T-cell (primary cell): ENCODE measurements around the gene SLC39A11. TPM values are rescaled to one million over a fixed set of nuclear protein-coding genes. Genes with fewer than 3 reads are reported as not detected.

ENCODE experiments used
- ATAC-seq, 4 experiments: fragments of 200-7000 bp in 3 of 4; fragments of 150-1000 bp in 1 of 4; cut with Tn5 transposase; replicated peaks in 1 of 4; 1 replicate in 3 of 4; 2 replicates in 1 of 4; pipeline ENCODE4 v1.10.0; 2021; ENCODE audit warnings: moderate library complexity in 3 of 4, mild to moderate bottlenecking in 2 of 4, moderate number of reproducible peaks in 1 of 4
- CTCF ChIA-PET, 2 donors: fragments of 300-600 bp; sonication (Branson Sonifier 250); formaldehyde crosslinking; loops; one replicate each; lab custom pipeline; 2022; ENCODE audit warnings: antibody characterized with exemption in 2 of 2; lab: Charles Lee
- POLR2A ChIA-PET, 2 donors: fragments of 300-600 bp; sonication (Branson Sonifier 250); formaldehyde crosslinking; loops; one replicate each; lab custom pipeline; 2022; ENCODE audit warnings: antibody characterized with exemption in 2 of 2; lab: Charles Lee
- DNase-seq, 35 experiments: peaks; one replicate each; pipeline versions ENCODE4 v3.0.0 to v3.0.0-alpha.2; 2013 to 2023
- H3K27ac ChIP-seq: one replicate; pipeline ENCODE4 v1.5.1; 2013; ENCODE audit warnings: low read length
- H3K27me3 ChIP-seq, 2 experiments: replicated peaks in 1 of 2; 1 replicate in 1 of 2; 2 replicates in 1 of 2; pipeline versions ENCODE4 v1.6.1 to v1.7.0; 2013; ENCODE audit warnings: low read length in 1 of 2, mixed read lengths in 1 of 2; ENCODE audit not compliant: control insufficient read depth in 2 of 2, insufficient read depth in 2 of 2; ENCODE audit errors: extremely low read depth in 1 of 2
- H3K36me3 ChIP-seq, 2 donors: 1 replicate in 1 of 2; 2 replicates in 1 of 2; pipeline versions ENCODE4 v1.6.1 to v1.7.0; 2013; ENCODE audit warnings: low read length in 1 of 2; ENCODE audit not compliant: control insufficient read depth in 2 of 2, insufficient read depth in 1 of 2; ENCODE audit errors: extremely low read depth in 1 of 2
- H3K4me1 ChIP-seq, 2 experiments: 1 replicate in 1 of 2; 2 replicates in 1 of 2; pipeline versions ENCODE4 v1.6.1 to v1.7.0; 2013; ENCODE audit warnings: low read length in 2 of 2, mixed read lengths in 1 of 2; ENCODE audit not compliant: insufficient read depth in 2 of 2, control insufficient read depth in 1 of 2; ENCODE audit errors: extremely low read depth in 1 of 2
- H3K4me3 ChIP-seq, 2 donors: 1 replicate in 1 of 2; 2 replicates in 1 of 2; pipeline versions ENCODE4 v1.5.1 to v1.7.0; 2013; ENCODE audit warnings: mild to moderate bottlenecking in 2 of 2, low read length in 1 of 2, moderate library complexity in 1 of 2; ENCODE audit not compliant: control insufficient read depth in 1 of 2; ENCODE audit errors: extremely low read depth in 1 of 2
- H3K9me3 ChIP-seq: 2 replicates; pipeline ENCODE4 v1.7.0; 2013
- H3K27ac Mint-ChIP-seq, 2 donors: one replicate each; pipeline ENCODE4 v1.8.0; 2020 to 2021; ENCODE audit warnings: mild to moderate bottlenecking in 2 of 2, mixed read lengths in 2 of 2
- H3K27me3 Mint-ChIP-seq, 2 donors: one replicate each; pipeline ENCODE4 v1.8.0; 2021 to 2022; ENCODE audit warnings: mixed read lengths in 2 of 2
- H3K36me3 Mint-ChIP-seq: one replicate; pipeline ENCODE4 v1.8.0; 2021; ENCODE audit warnings: mixed read lengths
- H3K4me1 Mint-ChIP-seq, 3 donors: one replicate each; pipeline ENCODE4 v1.8.0; 2020 to 2022; ENCODE audit warnings: mixed read lengths in 3 of 3, mild to moderate bottlenecking in 1 of 3
- H3K4me3 Mint-ChIP-seq, 3 donors: one replicate each; pipeline ENCODE4 v1.8.0; 2020 to 2022; ENCODE audit warnings: mild to moderate bottlenecking in 3 of 3, mixed read lengths in 3 of 3, moderate library complexity in 3 of 3
- H3K9me3 Mint-ChIP-seq, 3 donors: one replicate each; pipeline ENCODE4 v1.8.0; 2020 to 2022; ENCODE audit warnings: mixed read lengths in 3 of 3
- WGBS: methylation state at CpG from one replicate; pipeline ENCODE4 v1.1.5; 2013; ENCODE audit warnings: missing lambda C conversion rate; ENCODE audit not compliant: insufficient coverage; 5-methylcytosine and 5-hydroxymethylcytosine counted together
- total RNA-seq, 35 experiments: library from RNA in 6 of 35; stranded (reverse) in 6 of 35; fragments of 120-200 nt in 1 of 35; gene quantifications; one replicate each; pipeline versions ENCODE4 v1.2.1 to v1.2.4 and lab custom pipeline; 2013 to 2026

The SLC39A11 gene
- total RNA-seq, 5 donors from 2014 or later (not counting 1 experiment from before 2014, with no cell fraction given): 18.6 to 27.1 (median 23.4) TPM

GRCh38 chr17:72946156-72946555 lies 146.3 kb downstream of the SLC39A11 start:
- peaks cover 53% of the 10 kb centered on the region for H3K36me3 Mint-ChIP-seq
- H3K4me3 ChIP-seq: no peak overlapping the region
- H3K27ac ChIP-seq: no peak overlapping the region
- WGBS: 100% methylated on average over 2 of the region's 3 CpGs
- ATAC-seq: no peak
- H3K4me1 ChIP-seq: no peaks in the 10 kb centered on the region
- no peaks in the 10 kb centered on the region for H3K9me3 Mint-ChIP-seq
- no peaks in the 10 kb centered on the region for H3K9me3 ChIP-seq
- H3K27me3 ChIP-seq: no peaks in the 10 kb centered on the region
- peaks cover 0 to 4% of the 10 kb centered on the region in 2 donors for H3K36me3 ChIP-seq
- H3K4me1 Mint-ChIP-seq: no peaks in the 10 kb centered on the region
- ChIA-PET CTCF (no interaction called here), POLR2A (no interaction called here)
- no peak for DNase-seq
- H3K27ac Mint-ChIP-seq: no peak overlapping the region
- H3K4me3 Mint-ChIP-seq: no peak overlapping the region
- no peaks in the 10 kb centered on the region for H3K27me3 Mint-ChIP-seq

GRCh38 chr17:72945473-72945872 lies 147.0 kb downstream of the SLC39A11 start:
- CTCF ChIA-PET: no interaction called here
- H3K36me3 Mint-ChIP-seq: peaks cover 57% of the 10 kb centered on the region

GRCh38 chr17:72943826-72944689 lies 148.4 kb downstream of the SLC39A11 start:
- WGBS: 68% methylated on average over 2 of the region's 4 CpGs
- peaks cover 58% of the 10 kb centered on the region for H3K36me3 Mint-ChIP-seq
- no peak overlapping the region for H3K27ac Mint-ChIP-seq
- no peaks in the 10 kb centered on the region for H3K4me1 ChIP-seq
- no peaks in the 10 kb centered on the region for H3K27me3 Mint-ChIP-seq
- DNase-seq (no peak), ATAC-seq (no peak)
- ChIA-PET CTCF (interaction anchor here in 1 of 2 donors (0.5 kb wide), 1 partner anchor 299 kb away, joined by 7 read pairs; no protein-coding TSS in a partner anchor), POLR2A (no interaction called here)
- H3K27me3 ChIP-seq: no peaks in the 10 kb centered on the region
- no peak overlapping the region for H3K4me3 Mint-ChIP-seq
- H3K4me3 ChIP-seq: no peak overlapping the region
- no peaks in the 10 kb centered on the region for H3K9me3 ChIP-seq
- peaks cover 0 to 4% of the 10 kb centered on the region in 2 donors for H3K36me3 ChIP-seq
- H3K4me1 Mint-ChIP-seq: no peaks in the 10 kb centered on the region
- no peak overlapping the region for H3K27ac ChIP-seq
- no peaks in the 10 kb centered on the region for H3K9me3 Mint-ChIP-seq

More at GRCh38 chr17:72945473-72945872, 147.0 kb downstream of the SLC39A11 start:
- Histone ChIP-seq H3K4me1 (no peaks in the 10 kb centered on the region), H3K36me3 (peaks cover 0 to 4% of the 10 kb centered on the region in 2 donors), H3K27me3 (no peaks in the 10 kb centered on the region), H3K4me3 (no peak overlapping the region), H3K27ac (no peak overlapping the region), H3K9me3 (no peaks in the 10 kb centered on the region)
- ATAC-seq (no peak), DNase-seq (no peak)
- POLR2A ChIA-PET: no interaction called here
- H3K27ac Mint-ChIP-seq: no peak overlapping the region
- 100% methylated on average over 5 of the region's 6 CpGs for WGBS
- no peaks in the 10 kb centered on the region for H3K9me3 Mint-ChIP-seq
- no peaks in the 10 kb centered on the region for H3K4me1 Mint-ChIP-seq
- H3K4me3 Mint-ChIP-seq: no peak overlapping the region
- H3K27me3 Mint-ChIP-seq: no peaks in the 10 kb centered on the region

- no peaks in the 10 kb centered on the region for H3K9me3 ChIP-seq
- no peaks in the 10 kb centered on the region for H3K27me3 ChIP-seq
- no peak overlapping the region for H3K4me3 Mint-ChIP-seq
- no peak overlapping the region for H3K27ac ChIP-seq
- no peaks in the 10 kb centered on the region for H3K27me3 Mint-ChIP-seq
- DNase-seq: no peak
- POLR2A ChIA-PET: no interaction called here
- H3K36me3 ChIP-seq: peaks cover 0 to 4% of the 10 kb centered on the region in 2 donors
- no peak overlapping the region for H3K4me3 ChIP-seq
- peaks cover 53% of the 10 kb centered on the region for H3K36me3 Mint-ChIP-seq
- no peaks in the 10 kb centered on the region for H3K4me1 ChIP-seq
- H3K27ac Mint-ChIP-seq: no peak overlapping the region
- no peak for ATAC-seq
- no peaks in the 10 kb centered on the region for H3K9me3 Mint-ChIP-seq
- CTCF ChIA-PET: no interaction called here
- WGBS: 100% methylated on average over 4 of the region's 6 CpGs
- no peaks in the 10 kb centered on the region for H3K4me1 Mint-ChIP-seq
Measured at GRCh38 chr17:72942579-72942978, 149.9 kb downstream of the SLC39A11 start.

- Mint-ChIP-seq H3K27me3 (no peaks in the 10 kb centered on the region), H3K9me3 (no peaks in the 10 kb centered on the region), H3K4me3 (no peak overlapping the region), H3K4me1 (no peaks in the 10 kb centered on the region), H3K27ac (no peak overlapping the region), H3K36me3 (peaks cover 38% of the 10 kb centered on the region)
- no peak for DNase-seq
- POLR2A ChIA-PET: no interaction called here
- Histone ChIP-seq H3K4me3 (no peak overlapping the region), H3K9me3 (no peaks in the 10 kb centered on the region), H3K27ac (no peak overlapping the region), H3K4me1 (no peaks in the 10 kb centered on the region), H3K36me3 (no peaks in the 10 kb centered on the region), H3K27me3 (no peaks in the 10 kb centered on the region)
- 97% methylated on average over 11 of the region's 11 CpGs for WGBS
- CTCF ChIA-PET: no interaction called here
- no peak for ATAC-seq
Measured at GRCh38 chr17:72940496-72940895, 152.0 kb downstream of the SLC39A11 start.

GRCh38 chr17:72938482-72938881 lies 154.0 kb downstream of the SLC39A11 start:
- CTCF ChIA-PET: no interaction called here
- POLR2A ChIA-PET: no interaction called here

More at GRCh38 chr17:72938482-72938881, 154.0 kb downstream of the SLC39A11 start:
- Histone ChIP-seq H3K4me3 (no peak overlapping the region), H3K27me3 (no peaks in the 10 kb centered on the region), H3K9me3 (no peaks in the 10 kb centered on the region), H3K4me1 (no peaks in the 10 kb centered on the region), H3K27ac (no peak overlapping the region), H3K36me3 (no peaks in the 10 kb centered on the region)
- DNase-seq: no peak
- H3K4me1 Mint-ChIP-seq: no peaks in the 10 kb centered on the region
- no peak overlapping the region for H3K4me3 Mint-ChIP-seq
- H3K27me3 Mint-ChIP-seq: no peaks in the 10 kb centered on the region
- H3K36me3 Mint-ChIP-seq: peaks cover 27% of the 10 kb centered on the region
- ATAC-seq: no peak
- no peaks in the 10 kb centered on the region for H3K9me3 Mint-ChIP-seq
- WGBS: 100% methylated on average over 1 of the region's 3 CpGs
- H3K27ac Mint-ChIP-seq: no peak overlapping the region
